Adrenal gland (tissue), 5 donors: ENCODE measurements around the gene MKI67.
"Not testable (repeated sequence)": the region's sequence is repeated elsewhere in the genome, so short reads cannot be mapped to it uniquely, and the experiment has no call there.

Experiments
- POLR2A ChIP-seq, 2 donors: fragments of 450-650 bp; IDR thresholded peaks; one replicate each; pipeline ENCODE4 v1.6.1; 2017; ENCODE audit warnings: antibody characterized with exemption in 2 of 2, mild to moderate bottlenecking in 2 of 2, moderate library complexity in 1 of 2
- TF ChIP-seq, protein P1 (sequence below), 6 experiments: fragments of 450-650 bp in 4 of 6; fragments of 200-600 bp in 2 of 6; sonication (generic) in 1 of 6; IDR thresholded peaks; 1 replicate in 5 of 6; 2 replicates in 1 of 6; pipeline versions ENCODE4 v1.5.1 to v1.8.0; 2016 to 2021; ENCODE audit warnings: antibody characterized with exemption in 6 of 6, mild to moderate bottlenecking in 2 of 6, moderate library complexity in 1 of 6
- donor health status: DM: no; HTN: no; CAD: no.

- not testable (repeated sequence) for TF ChIP-seq POLR2A (IDR thresholded peaks at IDR 0.05)
- TF ChIP-seq, protein P1, sequence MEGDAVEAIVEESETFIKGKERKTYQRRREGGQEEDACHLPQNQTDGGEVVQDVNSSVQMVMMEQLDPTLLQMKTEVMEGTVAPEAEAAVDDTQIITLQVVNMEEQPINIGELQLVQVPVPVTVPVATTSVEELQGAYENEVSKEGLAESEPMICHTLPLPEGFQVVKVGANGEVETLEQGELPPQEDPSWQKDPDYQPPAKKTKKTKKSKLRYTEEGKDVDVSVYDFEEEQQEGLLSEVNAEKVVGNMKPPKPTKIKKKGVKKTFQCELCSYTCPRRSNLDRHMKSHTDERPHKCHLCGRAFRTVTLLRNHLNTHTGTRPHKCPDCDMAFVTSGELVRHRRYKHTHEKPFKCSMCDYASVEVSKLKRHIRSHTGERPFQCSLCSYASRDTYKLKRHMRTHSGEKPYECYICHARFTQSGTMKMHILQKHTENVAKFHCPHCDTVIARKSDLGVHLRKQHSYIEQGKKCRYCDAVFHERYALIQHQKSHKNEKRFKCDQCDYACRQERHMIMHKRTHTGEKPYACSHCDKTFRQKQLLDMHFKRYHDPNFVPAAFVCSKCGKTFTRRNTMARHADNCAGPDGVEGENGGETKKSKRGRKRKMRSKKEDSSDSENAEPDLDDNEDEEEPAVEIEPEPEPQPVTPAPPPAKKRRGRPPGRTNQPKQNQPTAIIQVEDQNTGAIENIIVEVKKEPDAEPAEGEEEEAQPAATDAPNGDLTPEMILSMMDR (IDR thresholded peaks at IDR 0.05) = not testable (repeated sequence)
These were observed 12.2 kb upstream of the MKI67 start for GRCh38 chr10:128138429-128138828.
